Effector CD8-positive, alpha-beta T cell (primary cell): Measurements from ENCODE around the gene GRHL3.
"Not testable (repeated sequence)": the region's sequence is repeated elsewhere in the genome, so short reads cannot be mapped to it uniquely, and the experiment has no call there.

Experiments
- DNase-seq: peaks from one replicate; lab custom pipeline; 2025; lab: John Stamatoyannopoulos, UW
- total RNA-seq, 4 experiments: gene quantifications; one replicate each; lab custom pipeline; 2026; lab: John Stamatoyannopoulos, UW

GRHL3 gene
- 0 reads per million in 4 experiments for total RNA-seq

DNA sequence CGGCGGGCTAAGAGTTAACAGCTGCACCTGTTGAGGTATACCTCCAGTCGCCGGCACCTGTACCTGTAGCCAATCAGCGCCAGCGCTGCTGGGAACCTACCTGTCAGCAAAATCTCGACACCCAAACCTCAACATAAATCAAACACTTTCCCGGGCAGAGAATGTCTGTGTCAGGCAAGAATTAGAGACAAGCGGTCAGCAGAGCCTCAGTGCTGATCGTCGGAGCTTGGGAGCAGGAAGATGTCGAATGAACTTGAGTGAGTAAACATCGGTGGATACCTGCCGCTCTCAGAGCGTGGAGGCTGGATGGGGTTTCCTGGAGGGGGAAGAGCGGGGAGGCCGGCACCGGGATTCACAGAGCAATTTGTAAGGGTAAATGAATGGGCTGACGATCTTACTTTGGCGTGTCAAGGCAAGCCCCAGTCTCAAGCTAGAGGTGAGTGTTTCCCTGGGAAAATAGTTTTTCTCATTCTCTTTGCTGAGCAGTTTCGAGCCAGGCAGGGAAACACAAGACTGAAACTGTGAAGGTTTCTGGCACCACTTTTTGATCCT lies at the start of gene GRHL3:
Gene GRHL3 (plus strand): TSS at position 46 of the 552 bp plus-strand sequence. CDS start 195 bp downstream, at position 241.
- DNase-seq, result no peak

DNA sequence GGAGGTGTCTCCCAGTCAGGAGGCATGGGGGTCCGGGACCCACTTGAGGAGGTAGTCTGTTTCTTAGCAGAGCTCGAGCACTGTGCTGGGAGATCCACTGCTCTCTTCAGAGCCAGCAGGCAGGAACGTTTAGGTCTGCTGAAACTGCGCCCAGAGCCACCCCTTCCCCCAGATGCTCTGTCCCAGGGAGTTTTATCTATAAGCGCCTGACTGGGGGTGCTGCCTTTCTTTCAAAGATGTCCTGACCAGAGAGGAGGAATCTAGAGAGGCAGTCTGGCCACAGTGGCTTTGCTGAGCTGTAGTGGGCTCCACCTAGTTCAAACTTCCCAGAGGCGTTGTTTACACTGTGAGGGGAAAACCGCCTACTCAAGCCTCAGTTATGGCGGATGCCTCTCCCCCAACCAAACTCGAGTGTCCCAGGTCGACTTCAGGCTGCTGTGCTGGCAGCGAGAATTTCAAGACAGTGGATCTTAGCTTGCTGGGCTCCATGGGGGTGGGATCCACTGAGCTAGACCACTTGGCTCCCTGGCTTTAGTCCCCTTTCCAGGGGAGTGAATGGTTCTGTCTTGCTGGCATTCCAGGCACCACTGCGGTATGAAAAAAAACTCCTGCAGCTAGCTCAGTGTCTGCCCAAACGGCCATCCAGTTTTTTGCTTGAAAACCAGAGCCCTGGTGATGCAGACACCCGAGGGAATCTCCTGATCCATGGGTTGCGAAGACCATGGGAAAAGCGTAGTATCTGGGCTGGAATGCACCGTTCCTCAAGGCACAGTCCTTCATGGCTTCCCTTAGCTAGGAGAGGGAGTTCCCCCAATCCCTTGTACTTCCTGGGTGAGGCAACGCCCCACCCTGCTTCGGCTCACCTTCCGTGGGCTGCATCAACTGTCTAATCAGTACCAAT lies 44.7 kb upstream of the GRHL3 start:
- not testable (repeated sequence) for DNase-seq

GRCh38 chr1:24275104-24275410 lies 44.1 kb upstream of the GRHL3 start:
- DNase-seq, result no peak

GRCh38 chr1:24275510-24275909 lies 43.6 kb upstream of the GRHL3 start:
- no peak for DNase-seq

GRCh38 chr1:24276791-24277190 lies 42.4 kb upstream of the GRHL3 start:
- no peak for DNase-seq

DNA sequence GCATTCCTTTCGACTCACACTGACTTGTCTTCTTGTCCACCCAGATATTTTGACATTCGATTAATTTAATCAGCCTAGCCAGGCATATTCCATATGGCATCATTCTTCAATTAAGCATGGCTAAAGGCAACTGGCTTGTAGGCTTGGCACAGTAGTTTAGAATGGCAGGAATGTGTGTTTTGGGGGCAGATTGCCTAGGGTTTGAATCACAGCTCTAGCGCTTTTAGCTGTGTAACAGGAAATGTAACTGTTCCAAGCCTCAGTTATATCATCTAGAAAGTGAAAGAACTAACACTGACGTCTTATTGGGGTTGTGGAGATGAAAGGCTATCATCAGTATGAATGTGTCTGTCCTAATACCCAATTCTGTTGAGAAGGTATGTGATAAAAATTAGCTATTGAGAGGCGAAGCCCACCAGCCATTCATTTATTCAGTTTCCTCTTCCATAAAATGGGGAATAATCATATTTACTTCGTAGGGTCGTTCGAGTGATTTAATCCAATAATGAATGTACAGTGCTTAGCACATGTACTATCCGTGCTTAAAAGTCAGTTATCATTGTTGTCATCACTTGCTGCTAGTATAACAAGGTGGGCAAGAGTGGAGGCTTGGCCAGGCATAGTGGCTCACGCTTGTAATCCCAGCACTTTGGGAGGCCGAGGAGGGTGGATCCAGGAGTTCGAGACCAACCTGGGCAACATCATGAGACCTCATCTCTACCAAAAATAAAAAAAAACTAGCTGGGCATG lies 41.6 kb upstream of the GRHL3 start:
- no peak for DNase-seq

DNA sequence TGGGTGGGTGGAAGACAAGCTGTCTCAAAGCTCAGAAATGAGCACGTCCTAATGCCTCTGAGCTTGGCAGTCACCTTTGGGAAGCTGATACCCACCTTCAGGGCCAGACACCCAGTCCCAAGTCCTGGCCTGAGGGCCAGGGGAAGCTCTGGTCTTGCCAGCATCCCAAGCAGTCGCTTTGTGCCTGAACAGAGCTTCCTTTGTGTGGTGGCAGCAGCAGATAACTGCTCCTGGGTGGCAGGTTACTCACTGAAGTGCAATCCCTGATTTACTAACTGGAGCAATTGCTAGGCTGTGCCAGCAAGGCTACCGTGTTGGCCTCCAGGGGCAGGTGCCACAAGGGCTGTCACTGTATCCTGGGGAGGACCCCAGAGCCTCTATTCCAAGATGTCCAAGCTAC lies 40.4 kb upstream of the GRHL3 start:
- DNase-seq, result no peak

DNA sequence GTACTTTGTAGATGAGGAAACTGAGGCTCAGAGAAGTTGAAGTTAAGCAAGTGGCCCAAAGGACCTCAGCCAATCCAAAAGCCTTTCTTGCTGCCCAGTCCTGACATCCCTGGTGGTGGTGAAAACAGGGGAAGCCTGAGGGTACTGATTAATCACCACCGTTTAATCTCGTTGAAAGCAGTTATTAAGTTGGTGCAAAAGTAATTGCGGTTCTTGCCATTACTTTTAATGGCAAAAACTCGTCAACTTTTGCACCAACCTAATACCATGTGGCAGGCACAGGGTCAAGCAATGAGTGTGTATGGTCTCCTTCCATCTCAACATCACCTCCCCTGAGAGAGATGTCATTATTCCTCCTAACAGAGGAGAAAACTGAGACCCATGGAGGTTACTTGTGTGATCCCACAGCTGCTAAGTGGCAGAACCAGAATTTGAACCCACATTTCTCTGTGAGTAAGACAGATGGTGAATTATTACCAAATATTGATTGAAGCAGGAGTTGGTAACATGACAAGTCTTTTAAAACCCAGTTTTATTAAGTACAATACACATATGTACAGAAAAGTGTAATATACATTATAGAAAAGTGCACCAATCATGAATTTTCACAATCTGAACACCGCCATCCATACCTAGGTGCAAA lies 39.4 kb upstream of the GRHL3 start:
- DNase-seq, result no peak

GRCh38 chr1:24281591-24281990 lies 37.6 kb upstream of the GRHL3 start:
- DNase-seq, result no peak

GRCh38 chr1:24282491-24282890 lies 36.7 kb upstream of the GRHL3 start:
- DNase-seq, result no peak

DNA sequence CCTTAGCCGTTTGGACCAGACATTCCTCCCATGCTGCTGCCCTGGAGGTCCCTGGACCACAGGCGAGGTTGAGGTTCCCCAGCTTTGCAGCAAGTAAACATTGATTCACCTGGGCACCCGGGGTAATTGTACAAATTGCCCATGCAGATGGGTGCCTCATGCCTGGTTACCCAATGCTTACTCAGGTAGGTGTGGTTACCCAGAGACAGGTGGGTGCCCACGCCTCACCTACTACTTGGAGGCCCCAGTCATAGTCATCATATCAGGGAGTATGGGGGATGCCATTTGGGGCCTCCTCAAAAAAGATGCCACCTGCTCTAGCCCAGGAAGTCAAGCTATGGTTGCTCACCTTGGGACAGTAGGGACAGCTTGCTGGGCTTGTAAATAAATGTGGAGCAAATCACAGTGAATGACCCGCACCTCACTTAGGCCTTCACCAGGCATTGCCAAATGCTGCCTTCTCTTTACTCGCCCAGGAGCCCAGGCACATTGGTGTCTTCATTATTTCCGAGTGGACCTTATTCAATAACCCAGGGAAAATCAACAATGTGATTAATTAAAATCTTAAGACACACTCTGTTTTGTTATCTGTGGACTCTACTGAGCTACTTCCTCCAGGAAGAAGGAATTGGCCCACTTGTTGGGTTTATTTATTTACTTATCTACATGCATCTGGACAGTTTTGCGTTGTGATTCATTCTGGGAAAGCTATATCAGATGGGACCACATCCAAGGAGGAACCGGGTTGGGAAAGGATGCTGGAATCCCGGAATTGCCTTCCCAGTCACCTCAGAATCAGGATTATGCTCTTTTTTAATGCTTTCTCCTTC lies 35.6 kb upstream of the GRHL3 start:
- no peak for DNase-seq

DNA sequence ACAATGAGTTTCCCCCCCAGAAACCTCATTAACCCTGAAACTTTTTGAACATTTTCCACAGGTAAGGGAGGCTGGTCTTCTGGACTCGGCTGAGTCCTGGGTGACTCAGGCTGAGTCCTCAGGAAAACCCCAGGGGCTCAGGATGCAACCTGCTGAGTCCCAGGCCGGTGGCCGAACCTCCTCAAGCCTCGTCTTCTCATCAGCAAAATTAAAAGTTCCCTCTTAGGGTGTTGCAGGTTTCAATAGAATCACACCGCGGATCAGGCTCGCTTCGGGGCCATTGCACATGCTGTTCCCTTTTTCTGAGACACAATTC lies 35.0 kb upstream of the GRHL3 start:
- no peak for DNase-seq

DNA sequence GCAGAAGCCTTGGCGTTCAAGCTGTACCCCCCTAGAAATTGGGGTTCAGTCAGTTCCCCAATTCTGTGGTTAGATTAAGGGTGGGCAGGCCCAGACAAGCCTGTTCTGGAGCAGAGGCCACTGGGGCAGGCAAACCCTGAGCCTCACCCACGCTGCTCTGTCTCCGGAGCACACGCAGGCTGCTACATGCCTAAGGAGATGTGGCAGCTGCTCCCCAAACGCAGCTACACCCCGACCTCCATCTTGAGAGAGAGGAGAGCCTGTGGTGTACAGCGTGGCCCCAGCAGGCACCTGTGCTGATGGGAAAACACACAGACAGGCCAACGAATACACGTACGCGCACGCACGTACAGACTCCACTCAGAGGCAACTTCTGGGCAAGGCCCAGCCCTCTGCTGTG lies 33.9 kb upstream of the GRHL3 start:
- no peak for DNase-seq

DNA sequence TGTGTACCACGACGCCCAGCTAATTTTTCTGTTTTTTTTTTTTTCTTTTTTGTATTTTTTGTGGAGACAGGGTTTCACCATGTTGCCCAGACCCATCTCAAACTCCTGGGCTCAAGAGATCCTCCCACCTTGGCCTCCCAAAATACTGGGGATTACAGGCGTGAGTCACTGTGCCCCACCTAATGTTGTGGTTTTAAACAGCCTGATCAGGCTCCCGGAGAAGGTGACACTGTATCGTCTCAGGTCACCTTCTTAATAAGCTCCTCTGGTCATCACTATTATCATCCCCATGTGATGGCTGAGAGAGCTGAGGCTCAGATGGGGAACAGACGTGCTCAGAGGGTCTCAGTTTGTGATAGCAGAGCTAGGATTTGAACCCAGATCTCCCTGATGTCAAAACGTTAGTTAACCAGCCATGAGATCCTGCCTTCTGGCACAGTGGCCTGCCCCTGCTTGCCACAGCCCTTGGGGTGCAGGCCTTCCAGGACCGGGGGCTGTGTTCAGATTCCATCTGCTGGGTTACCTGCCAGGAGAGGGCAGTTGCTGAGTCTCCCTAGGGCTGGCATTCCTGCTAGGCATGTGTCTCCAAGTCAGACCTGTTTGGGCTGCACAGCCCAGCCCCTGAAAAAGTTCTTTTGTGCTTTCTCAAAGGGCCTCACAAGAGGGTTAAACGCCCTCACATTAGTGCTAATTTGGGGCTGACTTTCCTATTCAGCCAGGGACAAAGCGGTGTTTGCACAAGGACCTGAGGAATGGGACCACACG lies 32.7 kb upstream of the GRHL3 start:
- DNase-seq, result no peak

- not testable (repeated sequence) for DNase-seq
Measured at GRCh38 chr1:24287779-24288178, 31.4 kb upstream of the GRHL3 start.

- DNase-seq, result no peak
Measured at GRCh38 chr1:24288479-24288878, 30.7 kb upstream of the GRHL3 start.

- DNase-seq, result no peak
Measured at GRCh38 chr1:24289937-24290595, 29.1 kb upstream of the GRHL3 start.

- no peak for DNase-seq
Measured at GRCh38 chr1:24290933-24291487, 28.1 kb upstream of the GRHL3 start.

DNA sequence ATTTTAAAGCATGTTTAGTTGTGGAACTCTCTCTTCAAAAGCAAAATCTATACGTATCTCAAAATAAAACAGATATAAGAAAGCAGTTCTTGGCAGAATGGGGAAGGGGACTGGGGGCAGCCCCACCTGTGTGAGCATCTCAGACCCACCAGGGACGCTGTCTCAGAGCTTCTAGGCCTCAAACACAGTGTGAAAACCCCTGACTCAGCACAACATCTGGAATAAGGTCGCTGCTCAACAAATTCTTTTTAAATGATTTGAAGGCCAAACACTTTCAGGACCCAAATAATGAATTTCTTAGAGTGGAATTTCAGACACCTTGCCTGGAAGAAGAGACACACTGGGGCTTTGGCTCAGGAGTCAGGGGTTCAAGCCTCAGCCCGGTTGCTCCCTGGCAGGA lies 27.1 kb upstream of the GRHL3 start:
- no peak for DNase-seq

- no peak for DNase-seq
Measured at GRCh38 chr1:24292887-24293286, 26.3 kb upstream of the GRHL3 start.
